ENCODE data around the gene RNU7-1. TPM values are rescaled to one million over a fixed set of nuclear protein-coding genes. Genes with fewer than 3 reads are reported as not detected.

The RNU7-1 gene
- total and polyA plus RNA-seq, 9 of the 15 experiments (the other 6 are each of a cell fraction or from before 2014, with no cell fraction given), result not detected

- Histone ChIP-seq H3K27ac (ENCODE audit: extremely low read depth, low read depth, low read length) (peak overlapping the region; percentile 92; the same call in 2 of the 3 replicates), H3K9me3 (replicated peaks; ENCODE audit: control insufficient read depth, insufficient read depth, low read depth, low read length) (no peaks in the 10 kb centered on the region), H2AFZ (ENCODE audit: low read depth, low read length) (no peak overlapping the region), H3K4me1 (replicated peaks in 1 of 2; ENCODE audit: control insufficient read depth in 2 of 2, insufficient read depth in 2 of 2, low read length in 2 of 2) (peaks cover 18 to 48% of the 10 kb centered on the region in 2 experiments; a peak in 4 of 5 replicates), H4K20me1 (replicated peaks; ENCODE audit: control insufficient read depth, insufficient read depth, low read length) (no peaks in the 10 kb centered on the region), H3K4me3 (peak overlapping the region; percentile 44; the same call in 1 of the 2 replicates), H3K9ac (ENCODE audit: insufficient read depth in 1 of 2, low read depth in 2 of 2, low read length in 2 of 2) (peak overlapping the region in 1 of 2 experiments; percentile 97; a peak in 2 of 4 replicates), H3K36me3 (ENCODE audit: control insufficient read depth, insufficient read depth, low read length) (peaks cover 78% of the 10 kb centered on the region; the same call in 2 of the 3 replicates), H3K27me3 (ENCODE audit: control insufficient read depth in 2 of 2, insufficient read depth in 2 of 2, low read length in 2 of 2) (no peaks in the 10 kb centered on the region), H3K79me2 (ENCODE audit: control insufficient read depth, insufficient read depth, low read length) (peaks cover 18% of the 10 kb centered on the region), H3K9me1 (ENCODE audit: control insufficient read depth, insufficient read depth, low read length) (no peaks in the 10 kb centered on the region), H3K4me2 (ENCODE audit: insufficient read depth, low read length) (no peak overlapping the region)
- WGBS (ENCODE audit: insufficient coverage, low coverage, missing lambda C conversion rate), result 96% methylated on average over 8 of the region's 36 CpGs
- no peak for FAIRE-seq
- ChIA-PET POLR2A (interaction anchor here (0.6 to 2.8 kb wide), 6 partner anchors 10 to 127 kb away, joined by 3 to 18 read pairs (median 7); partner anchors contain the start of gene SPSB2), CTCF (ENCODE audit: low intra/inter-chr PET ratio) (interaction anchor here (0.9 kb wide), 1 partner anchor 82 kb away, joined by 3 read pairs; the partner anchor contains the start of gene LPCAT3)
- DNase-seq (ENCODE audit: extremely low read depth in 1 of 4, low spot score in 3 of 4), result no peak
- TF ChIP-seq SUPT5H (IDR thresholded peaks at IDR 0.05) (0 out of 2 replicates have a peak, but pooled peaks have one; percentile 26), POLR2B (IDR thresholded peaks at IDR 0.05; ENCODE audit: low read depth, partially characterized antibody) (peak; percentile 43), PCBP1 (IDR thresholded peaks at IDR 0.05; ENCODE audit: low read depth, low read length, poor library complexity, severe bottlenecking) (no peak), ETS1 (conservative IDR thresholded peaks at IDR 0.05; ENCODE audit: control insufficient read depth, low read depth, low read length) (no peak), ZBTB9 (CRISPR knock-in tag; IDR thresholded peaks at IDR 0.05) (no peak), ZBTB7A (IDR thresholded peaks at IDR 0.05; ENCODE audit: borderline replicate concordance, control insufficient read depth, low read depth, low read length) (peak; percentile 48; the same call in 1 of the 2 replicates), ZEB2 (IDR thresholded peaks at IDR 0.05) (0 out of 2 replicates have a peak, but pooled peaks have one; percentile 14), E2F6 (IDR thresholded peaks at IDR 0.05; ENCODE audit: borderline replicate concordance in 1 of 2, extremely low read depth in 1 of 2, insufficient read depth in 1 of 2, insufficient read length in 1 of 2, low read depth in 1 of 2, low read length in 1 of 2, poor library complexity in 1 of 2, severe bottlenecking in 1 of 2) (no peak), ZBTB33 (CRISPR knock-in tag; IDR thresholded peaks at IDR 0.05) (peak; percentile 55; the same call in 1 of the 2 replicates), CBX1 (IDR thresholded peaks at IDR 0.05; ENCODE audit: low read depth) (0 out of 2 replicates have a peak, but pooled peaks have one; percentile 1), POLR2A (conservative IDR thresholded peaks at IDR 0.05) (peak; percentile 22), NR1H2 (CRISPR knock-in tag; IDR thresholded peaks at IDR 0.05) (no peak), SRSF9 (IDR thresholded peaks at IDR 0.05; ENCODE audit: borderline replicate concordance, low read depth, low read length) (no peak), RBFOX2 (IDR thresholded peaks at IDR 0.05; ENCODE audit: low read depth, low read length) (peak; percentile 18; the same call in 1 of the 2 replicates)
- in situ Hi-C loops (cut with MboI), result no loop called here
- intact Hi-C loops (cut with micrococcal nuclease), result no loop called here
- TSS peak; percentile 20 for BruUV-seq (replicated peaks)
- ATAC-seq, result no peak
Observed at GRCh38 chr12:6936636-6937480, 6.8 kb upstream of the RNU7-1 start.

Data from K562 (cell line).